ENCODE measurements around the gene LRRC27.
"Not testable (repeated sequence)": the region's sequence is repeated elsewhere in the genome, so short reads cannot be mapped to it uniquely, and the experiment has no call there.

Gene LRRC27

GRCh38 chr10:132374612-132375011 is 42.6 kb downstream of the LRRC27 start:
- no peak for DNase-seq (ENCODE audit: low read depth, low spot score)

GRCh38 chr10:132375116-132375794 is 43.3 kb downstream of the LRRC27 start:
- no peak for DNase-seq (ENCODE audit: low read depth, low spot score)

GRCh38 chr10:132375795-132376297 is 43.9 kb downstream of the LRRC27 start:
- no peak for DNase-seq (ENCODE audit: low read depth, low spot score)

- no peak for DNase-seq (ENCODE audit: low read depth, low spot score)
Observed at GRCh38 chr10:132376394-132376851, 44.4 kb downstream of the LRRC27 start.

GRCh38 chr10:132377326-132377725 is 45.3 kb downstream of the LRRC27 start:
- DNase-seq (ENCODE audit: low read depth, low spot score) = no peak

GRCh38 chr10:132379026-132379425 is 47.0 kb downstream of the LRRC27 start:
- not testable (repeated sequence) for DNase-seq (ENCODE audit: low read depth, low spot score)

GRCh38 chr10:132380986-132381385 is 49.0 kb downstream of the LRRC27 start:
- DNase-seq (ENCODE audit: low read depth, low spot score) = not testable (repeated sequence)

- no peak for DNase-seq (ENCODE audit: low read depth, low spot score)
Observed at GRCh38 chr10:132381741-132382140, 49.7 kb downstream of the LRRC27 start.

- DNase-seq (ENCODE audit: low read depth, low spot score) = no peak
Observed at GRCh38 chr10:132382231-132382922, 50.4 kb downstream of the LRRC27 start.

- DNase-seq (ENCODE audit: low read depth, low spot score) = no peak
Observed at GRCh38 chr10:132383101-132383500, 51.1 kb downstream of the LRRC27 start.

GRCh38 chr10:132383751-132384196 is 51.8 kb downstream of the LRRC27 start:
- no peak for DNase-seq (ENCODE audit: low read depth, low spot score)

- no peak for DNase-seq (ENCODE audit: low read depth, low spot score)
Observed at GRCh38 chr10:132384618-132385388, 52.8 kb downstream of the LRRC27 start.

GRCh38 chr10:132385389-132385667 is 53.3 kb downstream of the LRRC27 start:
- DNase-seq (ENCODE audit: low read depth, low spot score) = no peak

GRCh38 chr10:132385721-132386418 is 53.9 kb downstream of the LRRC27 start:
- no peak for DNase-seq (ENCODE audit: low read depth, low spot score)

- no peak for DNase-seq (ENCODE audit: low read depth, low spot score)
Observed at GRCh38 chr10:132386419-132386831, 54.4 kb downstream of the LRRC27 start.

GRCh38 chr10:132386896-132387295 is 54.9 kb downstream of the LRRC27 start:
- not testable (repeated sequence) for DNase-seq (ENCODE audit: low read depth, low spot score)

- DNase-seq (ENCODE audit: low read depth, low spot score) = no peak
Observed at GRCh38 chr10:132387764-132388210, 55.8 kb downstream of the LRRC27 start.

GRCh38 chr10:132388891-132389432 is 57.0 kb downstream of the LRRC27 start:
- no peak for DNase-seq (ENCODE audit: low read depth, low spot score)

GRCh38 chr10:132389433-132390169 is 57.6 kb downstream of the LRRC27 start:
- DNase-seq (ENCODE audit: low read depth, low spot score) = no peak

- DNase-seq (ENCODE audit: low read depth, low spot score) = no peak
Observed at GRCh38 chr10:132390170-132390920, 58.4 kb downstream of the LRRC27 start.

All from smooth muscle cell of the brain vasculature (primary cell).